Posterior vena cava (tissue), 2 donors: ENCODE measurements around the gene EYA2. TPM values are rescaled to one million over a fixed set of nuclear protein-coding genes. Genes with fewer than 3 reads are reported as not detected.

ENCODE experiments used
- DNase-seq: peaks from one replicate; pipeline ENCODE4 v3.0.0-alpha.2; 2020; ENCODE audit warnings: low spot score
- intact Hi-C, 2 donors: fragments of 100-400 bp; cut with DNase I; formaldehyde crosslinking; loops; one replicate each; pipeline versions ENCODE4 v1.14.1 to v1.14.2; 2022 to 2023
- total RNA-seq, 2 donors: library from RNA; stranded (reverse); fragmentation: NEBNext Ultra II Directional; extraction: Animal tissue kit (Norgen Biotek cat#: 25700); gene quantifications; one replicate each; pipeline ENCODE4 v1.2.1, GENCODE V29; 2021
- donor health status: DM: yes; HTN: yes; CAD: no.
- donor health status: DM: yes; HTN: yes; CAD: no.

Gene EYA2
- total RNA-seq, 2 donors from 2014 or later, result 9.1 to 14.4 TPM

DNA sequence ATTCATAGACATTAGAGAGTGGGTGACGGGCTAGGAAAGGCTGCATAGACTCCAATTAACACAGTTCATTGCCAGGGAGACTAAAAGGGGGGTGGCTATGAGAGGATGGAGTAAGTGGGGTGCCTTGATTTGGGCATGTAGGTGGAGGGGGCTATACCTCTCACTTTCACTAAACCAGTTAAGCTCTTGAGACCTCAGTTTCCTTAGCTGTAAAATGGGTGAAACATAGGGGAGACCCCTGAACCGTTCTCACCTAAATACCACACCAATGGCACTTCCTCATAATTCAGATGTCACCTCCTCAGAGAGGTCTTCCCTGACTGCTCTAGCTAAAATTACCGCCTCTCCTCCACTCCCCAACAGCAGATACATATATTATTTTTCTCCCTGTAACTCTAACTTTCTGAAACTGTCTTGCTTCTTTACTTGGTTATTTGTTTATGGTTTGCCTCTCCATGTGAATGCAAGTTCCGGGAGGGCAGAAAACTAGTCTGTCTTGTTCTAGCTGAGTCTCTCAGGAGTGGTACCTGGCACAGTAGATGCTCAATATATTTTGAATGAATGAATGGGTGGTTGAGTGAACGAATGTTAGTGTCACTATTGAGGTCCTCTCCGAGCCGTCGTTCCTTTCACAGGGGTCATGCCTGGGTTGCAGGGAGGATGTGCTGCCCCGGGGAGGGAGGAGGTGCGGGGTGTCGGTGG is 615 bp upstream of the EYA2 start:
- intact Hi-C loops, result no loop called here
- no peak for DNase-seq

DNA sequence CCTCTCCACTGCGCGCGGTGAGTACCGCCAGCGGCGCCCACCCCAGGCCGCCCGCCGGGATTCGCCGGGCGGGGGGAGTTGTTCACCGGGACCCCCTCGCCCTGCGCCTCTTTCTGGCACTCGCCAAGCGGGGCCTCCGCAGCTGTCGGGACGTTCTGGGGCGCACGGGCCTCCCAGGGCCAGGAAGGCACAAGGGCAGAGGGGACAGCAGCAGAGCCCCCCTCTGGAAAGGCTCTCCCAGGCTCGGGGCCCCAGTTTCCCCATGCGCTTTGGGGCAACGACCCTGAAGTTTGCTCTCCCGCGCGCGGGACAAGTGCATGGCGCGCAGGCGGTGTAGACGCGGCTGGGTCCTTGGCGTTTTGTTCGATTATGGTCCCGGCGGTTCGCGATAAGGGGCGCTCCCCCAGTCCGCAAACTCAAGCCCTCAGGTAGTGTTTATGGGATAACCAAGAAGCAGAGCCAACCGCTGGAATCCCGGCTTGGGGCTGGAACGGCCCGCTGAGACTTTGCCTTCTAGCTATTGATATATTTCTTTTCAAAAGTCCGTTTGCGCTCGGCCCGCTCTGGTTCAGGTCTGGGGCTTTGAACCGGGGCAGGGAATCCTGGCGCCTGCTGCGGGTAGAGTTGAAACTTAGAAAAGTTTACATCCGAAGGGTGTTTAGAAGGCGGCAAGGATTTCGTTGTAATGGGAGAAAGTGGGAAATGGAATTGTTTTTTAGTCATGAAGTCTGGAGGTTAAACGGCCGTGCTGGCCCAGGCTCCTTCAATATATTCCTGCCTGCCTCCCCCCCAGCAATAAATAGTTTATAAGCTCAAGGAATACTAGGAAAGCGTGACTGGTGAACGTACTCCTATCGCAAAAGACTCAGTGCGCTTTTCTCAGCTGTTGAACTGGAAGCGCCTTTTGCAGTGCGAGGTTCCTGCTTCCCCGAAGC is 595 bp downstream of the EYA2 start:
- intact Hi-C loops, result no loop called here
- DNase-seq, result peak; percentile 83

DNA sequence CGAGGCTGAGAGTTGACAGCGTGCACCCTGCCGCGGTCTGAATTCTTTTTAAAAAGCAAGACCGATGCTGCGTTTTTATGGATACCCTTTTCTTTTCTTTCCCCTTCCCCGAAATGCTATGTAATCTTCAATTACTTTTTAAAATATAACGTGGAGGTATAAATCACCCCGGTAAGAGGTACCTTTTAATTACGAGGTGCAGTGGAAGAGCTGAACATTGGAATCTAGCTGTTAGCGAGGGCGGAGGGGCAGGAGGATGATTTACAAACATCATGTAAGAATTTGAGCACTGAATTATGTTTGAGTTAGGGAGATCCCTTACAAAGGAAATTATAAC is 1.2 kb downstream of the EYA2 start:
- intact Hi-C loops, result no loop called here
- DNase-seq, result no peak

DNA sequence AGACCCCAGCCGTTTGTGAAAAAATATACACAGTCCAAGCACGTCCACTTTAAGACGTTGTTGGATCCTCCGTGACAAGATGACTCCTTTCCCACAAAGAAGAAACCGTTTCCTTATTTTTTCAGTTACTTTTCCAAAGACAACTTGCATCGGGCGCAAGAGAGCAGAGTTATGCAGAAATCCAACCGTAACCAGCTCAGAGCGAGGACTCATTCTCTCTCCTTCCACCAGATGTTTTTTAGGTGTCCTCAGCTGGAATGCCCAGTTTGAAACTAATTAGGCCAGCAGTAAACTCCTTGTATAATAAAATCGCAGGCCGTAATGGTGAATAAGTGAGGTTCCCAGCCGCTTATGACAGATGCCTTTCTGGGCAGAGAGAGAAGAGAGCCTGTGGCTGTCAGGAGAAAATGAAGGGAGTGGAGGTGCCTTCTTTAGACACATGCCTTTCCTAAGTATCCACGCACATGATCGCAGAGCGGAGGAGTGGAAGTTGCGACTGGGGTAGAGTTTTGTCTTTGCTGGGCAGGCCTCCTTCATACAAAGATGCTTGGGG is 2.8 kb downstream of the EYA2 start:
- DNase-seq, result no peak
- intact Hi-C loops, result no loop called here

DNA sequence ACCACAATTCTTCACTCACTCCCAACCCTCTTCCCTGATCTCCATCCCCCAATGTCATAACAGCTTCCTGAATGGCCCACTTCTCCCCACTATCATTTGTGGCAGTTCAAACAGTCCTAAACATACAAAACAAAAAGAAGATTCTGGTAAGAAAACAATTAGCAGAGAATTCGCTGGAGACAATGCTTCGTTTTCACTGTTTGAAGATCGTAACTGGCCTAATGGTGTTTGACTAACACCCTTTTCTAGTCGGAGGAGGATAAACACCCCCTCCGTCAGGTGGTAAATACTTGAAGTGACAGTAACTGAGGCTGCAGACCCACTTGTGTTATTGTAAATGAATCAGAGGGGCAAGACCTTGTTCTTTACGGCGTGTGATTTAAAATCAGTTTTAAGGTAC is 3.8 kb downstream of the EYA2 start:
- intact Hi-C loops, result no loop called here
- DNase-seq, result no peak

DNA sequence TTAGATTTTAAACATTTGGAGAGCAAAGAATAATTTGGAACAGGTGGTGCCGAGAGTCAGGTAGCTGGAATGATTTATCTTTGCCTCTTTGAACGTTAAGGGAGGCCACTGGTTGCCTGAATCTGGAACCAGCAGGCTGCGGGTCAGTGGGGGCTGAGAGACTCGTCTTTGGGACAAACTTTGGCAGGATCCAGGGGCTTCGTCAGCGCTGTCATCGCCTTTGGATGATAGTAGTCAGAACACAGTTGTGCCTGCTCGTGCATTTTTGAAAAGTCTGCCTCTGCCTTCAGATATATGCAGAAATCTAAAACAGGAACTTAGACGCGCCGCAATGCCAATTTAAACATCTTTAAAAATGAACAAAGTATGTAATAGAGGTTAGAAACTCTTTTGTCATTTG is 5.0 kb downstream of the EYA2 start:
- DNase-seq, result no peak
- intact Hi-C loops, result loop anchor here in 1 of 2 donors (5.0 kb wide), 1 partner anchor 653 kb away; no protein-coding TSS in a partner anchor

DNA sequence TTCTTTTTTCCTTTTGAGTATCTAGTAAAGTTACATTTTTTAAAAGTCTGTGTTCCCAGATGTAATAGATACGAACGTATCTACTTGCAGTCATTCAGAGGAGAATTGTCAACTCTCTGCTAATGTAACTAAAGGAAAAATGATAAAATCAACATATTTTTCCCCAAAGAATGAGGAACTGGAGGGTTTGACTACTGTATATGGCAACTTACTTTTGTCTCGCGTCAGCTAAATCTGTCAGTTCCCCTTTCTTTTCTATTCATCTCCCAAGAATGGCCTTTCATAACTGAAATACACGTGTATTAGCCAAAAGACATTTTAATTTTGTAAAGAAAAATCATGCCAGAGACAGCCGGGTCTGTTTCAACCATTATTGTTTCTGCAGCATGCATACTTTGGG is 5.4 kb downstream of the EYA2 start:
- no peak for DNase-seq
- intact Hi-C loops, result loop anchor here in 1 of 2 donors (5.0 kb wide), 1 partner anchor 652 kb away; no protein-coding TSS in a partner anchor

DNA sequence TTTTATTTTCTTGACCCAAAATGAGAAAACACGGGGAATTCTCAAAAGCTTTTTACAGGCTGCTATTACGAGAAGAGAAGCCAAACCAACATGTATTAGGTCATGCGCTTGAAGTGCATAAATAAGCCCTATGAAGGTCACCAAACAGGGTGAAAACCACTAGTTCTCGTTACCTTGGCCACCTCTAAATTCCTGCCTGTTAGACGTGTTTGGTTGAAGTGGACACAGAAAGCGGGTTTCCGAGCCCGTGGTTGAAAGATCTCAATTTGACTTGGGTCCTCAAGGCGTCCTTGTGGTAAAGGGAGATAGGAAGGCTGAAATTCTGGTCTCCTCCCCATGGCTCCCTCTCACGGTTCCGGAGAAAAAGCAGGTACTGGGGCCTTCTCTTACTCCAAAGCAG is 6.2 kb downstream of the EYA2 start:
- no peak for DNase-seq
- intact Hi-C loops, result loop anchor here in 1 of 2 donors (5.0 kb wide), 1 partner anchor 651 kb away; no protein-coding TSS in a partner anchor

DNA sequence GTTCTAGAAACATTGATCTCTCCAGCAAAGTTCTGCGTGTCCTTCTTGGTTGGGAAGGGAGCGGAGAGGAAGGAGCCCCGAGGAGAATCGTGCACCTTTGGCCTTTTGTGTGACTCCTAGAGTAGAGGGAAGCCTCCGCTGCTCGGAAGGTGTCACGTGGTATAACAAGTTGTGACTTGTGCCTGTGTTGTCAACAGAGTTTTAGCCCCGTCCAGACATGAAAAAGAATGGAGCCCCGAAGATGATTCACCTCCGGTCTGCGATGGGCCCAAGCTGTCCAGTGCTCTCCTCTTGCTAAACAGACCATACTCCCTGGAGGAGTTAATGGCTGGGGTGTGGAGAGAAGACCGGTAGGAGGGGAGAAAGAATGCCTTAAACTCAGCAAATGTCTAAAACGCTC is 7.0 kb downstream of the EYA2 start:
- DNase-seq, result no peak
- intact Hi-C loops, result loop anchor here in 1 of 2 donors (5.0 kb wide), 1 partner anchor 651 kb away; no protein-coding TSS in a partner anchor

DNA sequence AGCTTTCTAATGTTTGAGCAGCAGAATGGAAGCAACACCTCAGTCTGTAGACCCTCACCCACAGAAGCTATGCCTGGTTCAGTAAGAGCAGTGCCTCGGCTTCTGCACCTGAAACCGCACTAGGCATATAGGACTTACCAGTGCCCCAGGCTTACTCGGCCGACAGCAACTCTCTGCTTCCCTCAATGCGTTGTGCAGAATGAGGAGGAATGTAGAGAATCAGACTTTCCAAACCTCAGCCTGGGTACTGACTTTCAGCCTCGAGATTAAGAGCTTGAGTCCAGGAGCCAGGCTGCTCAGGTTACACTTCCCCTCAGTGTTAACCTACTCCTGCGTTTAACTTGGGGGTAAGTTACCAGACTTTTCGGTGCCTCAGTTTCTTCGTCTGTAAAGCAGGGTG is 8.6 kb downstream of the EYA2 start:
- DNase-seq, result no peak
- intact Hi-C loops, result loop anchor here in 1 of 2 donors (5.0 kb wide), 1 partner anchor 649 kb away; no protein-coding TSS in a partner anchor

DNA sequence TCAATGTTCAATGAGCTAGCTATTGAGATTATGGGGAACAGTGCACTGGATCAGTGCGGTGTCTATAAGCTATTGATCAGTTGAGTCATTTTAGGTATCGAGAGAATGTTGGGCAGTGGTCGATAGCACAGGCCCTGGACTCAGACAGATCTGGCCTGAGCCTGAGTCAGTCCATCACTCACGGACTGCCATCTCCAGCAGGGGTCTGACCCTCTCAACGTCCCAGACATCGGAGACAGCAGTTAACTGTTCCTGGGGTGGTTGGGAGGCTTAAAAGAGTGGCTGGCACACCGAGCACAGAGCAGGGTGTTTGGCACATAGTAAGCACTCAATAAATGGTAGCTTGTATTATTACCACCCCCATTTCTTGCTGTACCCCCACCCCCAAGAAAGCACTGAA is 9.3 kb downstream of the EYA2 start:
- DNase-seq, result no peak
- intact Hi-C loops, result loop anchor here in 1 of 2 donors (5.0 kb wide), 1 partner anchor 648 kb away; no protein-coding TSS in a partner anchor

DNA sequence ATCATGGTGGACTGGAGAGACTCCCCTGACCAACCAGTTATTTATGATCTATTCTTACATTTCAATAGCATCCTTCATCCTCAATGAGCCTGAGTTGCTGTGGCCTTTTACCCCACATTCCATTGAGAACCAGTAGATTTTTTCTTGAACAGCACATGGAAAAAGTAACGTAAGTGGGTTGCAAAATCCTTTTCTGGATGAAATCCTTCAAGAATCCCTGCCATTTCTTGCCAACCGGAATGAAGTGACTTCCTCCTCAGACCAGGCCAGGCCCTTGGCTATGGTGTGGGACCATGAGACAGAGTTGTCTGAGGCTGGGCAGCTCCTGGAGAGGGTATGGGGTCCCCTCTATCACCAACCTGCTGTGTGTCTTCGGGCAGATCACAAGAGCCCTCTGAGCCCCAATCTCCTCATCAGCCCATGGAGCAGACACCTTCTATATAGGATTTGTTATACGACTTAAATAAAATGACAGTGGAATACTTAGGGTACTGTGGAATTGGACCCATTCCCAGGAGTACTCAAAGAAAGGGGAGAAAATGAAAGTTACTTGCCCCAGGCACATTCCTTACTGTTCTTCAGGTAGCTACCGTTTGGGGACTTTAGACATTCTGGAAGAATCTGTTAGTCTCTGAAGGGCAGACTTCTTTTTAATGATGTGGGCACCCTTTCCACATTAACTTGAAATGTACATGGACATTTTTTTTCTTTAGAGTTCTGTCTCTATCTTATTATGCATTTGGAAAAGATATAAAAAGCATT is 10.9 kb downstream of the EYA2 start:
- intact Hi-C loops, result no loop called here
- DNase-seq, result no peak

DNA sequence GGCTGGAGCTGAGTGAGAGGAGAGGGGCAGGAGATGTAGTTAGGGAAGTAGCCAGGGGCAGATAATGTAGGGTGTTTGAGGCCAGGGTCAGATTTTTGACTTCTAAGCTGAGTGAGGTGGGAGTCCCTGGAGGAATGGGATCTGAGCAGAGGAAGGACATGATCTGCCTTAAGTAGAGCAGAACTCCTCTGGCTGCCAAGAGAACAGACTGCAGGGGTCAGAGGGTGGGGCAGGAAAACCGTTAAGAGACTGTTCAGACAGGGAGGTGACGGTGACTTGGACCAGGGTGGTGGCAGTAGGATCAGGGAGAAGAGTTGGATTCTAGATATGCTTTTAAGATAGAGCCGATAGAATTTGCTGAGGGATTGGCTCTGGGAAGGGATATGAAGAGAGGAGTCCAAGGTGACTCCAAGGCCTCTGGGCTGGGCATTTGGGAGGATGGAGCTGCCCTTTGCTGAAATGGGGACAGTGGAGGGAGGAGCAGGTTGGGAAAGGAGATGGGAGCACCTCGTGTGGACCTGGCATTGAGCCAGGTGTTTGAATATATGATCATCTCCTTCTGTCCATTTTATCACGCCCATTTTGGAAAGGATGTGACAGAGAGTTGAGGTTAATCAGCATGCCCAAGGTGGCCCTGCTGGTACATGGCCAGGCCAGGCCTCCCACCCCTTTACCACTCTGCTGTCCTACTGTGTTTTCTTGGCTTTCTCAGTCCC is 18.8 kb downstream of the EYA2 start:
- intact Hi-C loops, result no loop called here
- DNase-seq, result no peak

DNA sequence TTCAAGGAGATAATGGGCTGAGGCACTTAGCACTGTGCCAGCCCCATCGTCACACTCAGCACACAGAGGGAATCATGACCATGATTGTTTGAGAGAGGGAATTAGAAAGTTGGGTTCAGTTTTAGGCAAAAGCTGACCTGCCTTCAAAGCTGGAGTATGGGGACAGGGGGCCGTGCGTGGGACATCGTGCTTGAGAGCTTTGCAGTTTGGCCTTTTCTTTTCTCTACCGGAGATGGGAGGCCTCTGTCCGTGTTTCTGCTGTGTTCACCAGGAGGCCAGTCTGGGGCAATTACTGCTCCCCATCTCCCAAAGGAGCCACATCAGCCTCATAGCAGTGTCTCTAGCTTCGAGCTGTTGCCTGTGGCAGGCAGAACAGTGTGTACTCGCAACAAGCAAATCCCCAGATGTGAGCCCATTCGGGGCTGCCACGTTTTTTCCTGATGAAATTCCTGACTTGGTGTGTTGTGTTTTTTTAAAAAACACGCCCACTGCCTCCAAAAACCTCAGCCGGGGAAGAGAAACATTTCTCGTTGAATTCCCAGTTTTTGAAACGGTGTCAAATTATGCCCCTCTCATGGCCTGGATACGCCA is 20.2 kb downstream of the EYA2 start:
- DNase-seq, result no peak

DNA sequence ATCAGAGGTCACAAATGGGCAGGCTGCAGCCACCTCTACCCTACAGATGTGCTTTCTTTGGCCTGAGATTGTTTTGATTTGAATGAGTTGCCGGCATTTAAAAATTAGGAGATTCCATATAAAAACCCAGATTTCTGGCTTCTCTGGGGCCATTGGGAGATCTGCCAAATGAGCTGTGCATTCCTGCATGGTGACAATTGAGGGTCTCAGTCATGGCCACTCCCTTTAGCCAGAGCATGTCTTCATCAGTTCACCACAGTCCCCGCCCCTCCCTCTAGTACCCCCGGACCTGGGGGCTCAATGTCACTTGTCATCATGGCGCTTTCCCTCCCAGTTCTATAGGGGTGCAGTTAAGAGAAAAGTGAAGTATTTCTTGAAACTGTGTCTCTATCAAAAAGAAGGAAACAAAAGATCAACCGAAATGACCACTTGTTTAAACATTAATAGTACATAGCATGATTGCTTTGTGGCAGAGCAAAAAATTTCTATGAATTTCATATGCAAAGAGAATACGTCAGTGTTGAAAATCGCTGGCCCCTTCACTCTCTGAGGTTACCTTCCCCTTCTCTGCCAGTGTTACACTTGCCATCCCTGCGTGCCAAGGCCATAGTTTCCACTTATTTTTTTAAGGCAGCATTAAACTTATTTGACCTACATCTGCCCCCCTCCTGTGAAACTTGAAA is 21.1 kb downstream of the EYA2 start:
- DNase-seq, result no peak
- intact Hi-C loops, result no loop called here

More for the DNA sequence above, 20.2 kb downstream of the EYA2 start:
- intact Hi-C loops, result no loop called here

DNA sequence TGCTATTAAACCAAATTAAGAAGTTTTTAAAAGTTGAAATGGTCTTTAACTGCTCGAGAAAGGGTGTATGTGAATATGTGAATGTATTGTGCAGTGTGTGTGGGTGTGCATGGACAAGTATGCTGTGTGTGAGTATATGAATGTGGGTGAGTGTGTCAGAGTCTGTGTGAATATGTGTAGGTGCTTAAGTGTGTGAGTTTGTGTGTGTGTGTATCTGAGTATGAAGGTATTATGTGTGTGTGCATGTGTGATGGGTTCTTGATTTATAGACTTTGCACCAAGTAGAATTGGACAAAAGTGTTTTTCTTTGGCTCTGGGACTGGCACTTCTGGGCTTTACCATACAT is 21.6 kb downstream of the EYA2 start:
- no peak for DNase-seq
- intact Hi-C loops, result no loop called here

DNA sequence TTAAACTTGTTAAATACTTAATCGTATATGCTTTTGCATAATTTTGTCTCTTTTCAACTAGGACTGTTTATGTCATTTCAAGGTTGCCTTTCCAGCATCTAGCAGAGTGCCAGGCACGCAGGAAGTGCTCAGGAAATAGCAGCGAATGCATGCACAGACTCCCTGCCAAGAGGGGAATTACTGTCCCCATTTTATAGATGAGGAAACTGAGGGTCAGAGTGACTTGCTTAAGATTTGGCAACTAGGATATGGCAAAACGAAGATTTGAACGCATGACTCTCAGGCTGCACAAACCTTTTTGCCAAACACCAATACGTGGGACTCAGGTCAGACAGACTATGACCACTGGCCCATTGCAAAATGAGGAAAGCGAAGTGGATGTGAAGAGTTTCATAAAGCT is 22.5 kb downstream of the EYA2 start:
- DNase-seq, result no peak
- intact Hi-C loops, result no loop called here

DNA sequence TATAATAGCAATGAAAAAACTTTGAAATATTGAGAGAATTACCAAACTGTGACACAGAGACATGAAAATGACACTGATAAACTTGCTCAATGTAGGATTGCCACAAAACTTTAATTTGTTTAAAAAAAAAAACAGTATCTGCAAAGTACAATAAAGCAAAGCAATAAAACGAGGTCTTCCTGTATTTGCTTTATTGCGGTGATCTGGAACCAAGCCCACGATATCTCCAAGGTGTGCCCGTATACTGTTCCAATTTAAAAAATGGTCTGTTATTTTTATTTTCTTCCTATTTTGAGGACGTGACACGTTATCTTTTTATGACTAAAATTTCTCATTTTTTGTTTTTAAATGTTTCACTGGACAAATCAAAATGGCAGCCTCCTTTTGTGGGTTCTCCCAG is 25.5 kb downstream of the EYA2 start:
- DNase-seq, result no peak
- intact Hi-C loops, result no loop called here
